PC-9 (cell line): ENCODE measurements around the gene EPB41L3. TPM values are rescaled to one million over a fixed set of nuclear protein-coding genes. Genes with fewer than 3 reads are reported as not detected.

Experiments
- BruUV-seq: library from RNA; stranded (reverse); fragments of 400-500 nt; replicated peaks from 2 replicates; lab custom pipeline; 2021; lab: Mats Ljungman, UMichigan
- CTCF ChIA-PET: fragments of 300-600 bp; sonication (Branson Sonifier 250); formaldehyde crosslinking; loops from one replicate; lab custom pipeline; 2022; ENCODE audit warnings: antibody characterized with exemption; lab: Charles Lee
- POLR2A ChIA-PET: fragments of 300-600 bp; sonication (Branson Sonifier 250); formaldehyde crosslinking; loops from one replicate; lab custom pipeline; 2022; ENCODE audit warnings: antibody characterized with exemption; ENCODE audit not compliant: unreplicated experiment; lab: Charles Lee
- DNase-seq, 2 experiments: peaks; one replicate each; pipeline versions ENCODE4 v3.0.0 to v3.0.0-alpha.2; 2015 to 2022; ENCODE audit warnings: mixed read lengths in 1 of 2
- H2AFZ ChIP-seq: fragments of 200-600 bp; sonication (generic); 2 replicates; pipeline ENCODE4 v1.8.1; 2017; ENCODE audit warnings: antibody characterized with exemption
- H3F3A ChIP-seq: fragments of 200-600 bp; sonication (generic); 2 replicates; pipeline ENCODE4 v1.8.1; 2017; ENCODE audit warnings: antibody characterized with exemption, mild to moderate bottlenecking, low read depth; ENCODE audit not compliant: insufficient read depth
- H3K27ac ChIP-seq: fragments of 200-600 bp; sonication (generic); 2 replicates; pipeline ENCODE4 v1.6.1; 2016; ENCODE audit warnings: mixed run types
- H3K27me3 ChIP-seq: fragments of 200-600 bp; sonication (generic); 2 replicates; pipeline ENCODE4 v1.6.1; 2016; ENCODE audit warnings: low read depth, mixed run types; ENCODE audit not compliant: insufficient read depth
- H3K36me3 ChIP-seq: fragments of 200-600 bp; sonication (generic); 2 replicates; pipeline ENCODE4 v1.6.1; 2016; ENCODE audit warnings: low read depth, mixed run types
- H3K4me1 ChIP-seq: fragments of 200-600 bp; sonication (generic); replicated peaks from 2 replicates; pipeline ENCODE4 v1.6.1; 2016; ENCODE audit warnings: mixed run types; ENCODE audit not compliant: insufficient read depth
- H3K4me2 ChIP-seq: fragments of 200-600 bp; sonication (generic); 2 replicates; pipeline ENCODE4 v1.6.1; 2017; ENCODE audit warnings: mixed run types
- H3K4me3 ChIP-seq: fragments of 200-600 bp; sonication (generic); 2 replicates; pipeline ENCODE4 v1.6.1; 2016; ENCODE audit warnings: mixed run types
- H3K79me2 ChIP-seq: fragments of 200-600 bp; sonication (generic); 2 replicates; pipeline ENCODE4 v1.6.1; 2017; ENCODE audit warnings: low read depth, mixed run types
- H3K9me2 ChIP-seq: fragments of 200-600 bp; sonication (generic); 2 replicates; pipeline ENCODE4 v1.8.1; 2017; ENCODE audit warnings: mild to moderate bottlenecking; ENCODE audit not compliant: insufficient read depth
- H3K9me3 ChIP-seq: fragments of 200-600 bp; sonication (generic); 2 replicates; pipeline ENCODE4 v1.8.1; 2016; ENCODE audit warnings: low read depth; ENCODE audit not compliant: insufficient read depth
- H4K20me1 ChIP-seq: fragments of 200-600 bp; sonication (generic); 2 replicates; pipeline ENCODE4 v1.8.1; 2017; ENCODE audit not compliant: insufficient read depth
- EZH2 ChIP-seq: fragments of 200-600 bp; sonication (generic); IDR thresholded peaks from 2 replicates; pipeline ENCODE4 v1.8.0; 2017; ENCODE audit warnings: antibody characterized with exemption, low read depth
- intact Hi-C: fragments of 100-400 bp; cut with micrococcal nuclease; formaldehyde crosslinking; loops from one replicate; pipeline ENCODE4 v1.10.0; 2022; ENCODE audit not compliant: unreplicated experiment
- total RNA-seq: library from RNA; stranded (reverse); gene quantifications from 2 replicates; pipeline ENCODE4 v1.2.3, GENCODE V29; 2021
- TF ChIP-seq, protein P1 (sequence below): fragments of 200-600 bp; sonication (generic); conservative IDR thresholded peaks from 2 replicates; pipeline ENCODE4 v1.6.1; 2017; ENCODE audit warnings: mixed run types, antibody characterized with exemption, mild to moderate bottlenecking, moderate library complexity

EPB41L3 gene
- total RNA-seq, 1 experiment from 2014 or later, result not detected

DNA sequence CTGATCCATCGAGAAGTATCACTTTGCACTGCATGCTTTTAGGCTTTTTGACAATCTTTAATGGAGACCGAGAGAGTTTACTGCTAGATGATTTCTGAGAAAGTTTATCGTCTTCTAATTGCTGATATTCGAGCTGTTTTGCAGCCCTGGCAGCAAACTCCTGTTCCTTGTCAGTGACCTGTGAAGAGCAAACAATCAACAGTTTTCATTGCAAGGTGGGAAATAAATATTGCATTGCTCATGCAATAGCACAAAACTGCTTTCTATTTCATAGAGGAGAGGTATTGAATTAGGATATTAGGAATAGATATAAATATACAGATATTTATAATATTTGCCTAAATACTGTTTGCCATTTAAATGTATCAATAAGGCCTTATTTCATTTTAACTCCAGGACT is 65.5 kb downstream of the EPB41L3 start:
- CTCF ChIA-PET, result no interaction called here
- Histone ChIP-seq H3K4me3 (no peak overlapping the region), H3K4me2 (no peak overlapping the region), H3F3A (no peaks in the 10 kb centered on the region), H3K36me3 (no peaks in the 10 kb centered on the region), H3K79me2 (no peaks in the 10 kb centered on the region), H3K9me3 (no peaks in the 10 kb centered on the region), H3K27me3 (peaks cover 15% of the 10 kb centered on the region; the same call in 1 of the 2 replicates), H3K4me1 (no peaks in the 10 kb centered on the region), H2AFZ (no peak overlapping the region), H3K9me2 (no peaks in the 10 kb centered on the region), H4K20me1 (no peaks in the 10 kb centered on the region; the same call in 1 of the 2 replicates), H3K27ac (no peak overlapping the region)
- intact Hi-C loops, result no loop called here
- BruUV-seq, result no TSS peak
- POLR2A ChIA-PET, result no interaction called here
- no peak for DNase-seq
- no peak for TF ChIP-seq EZH2
- TF ChIP-seq, protein P1, sequence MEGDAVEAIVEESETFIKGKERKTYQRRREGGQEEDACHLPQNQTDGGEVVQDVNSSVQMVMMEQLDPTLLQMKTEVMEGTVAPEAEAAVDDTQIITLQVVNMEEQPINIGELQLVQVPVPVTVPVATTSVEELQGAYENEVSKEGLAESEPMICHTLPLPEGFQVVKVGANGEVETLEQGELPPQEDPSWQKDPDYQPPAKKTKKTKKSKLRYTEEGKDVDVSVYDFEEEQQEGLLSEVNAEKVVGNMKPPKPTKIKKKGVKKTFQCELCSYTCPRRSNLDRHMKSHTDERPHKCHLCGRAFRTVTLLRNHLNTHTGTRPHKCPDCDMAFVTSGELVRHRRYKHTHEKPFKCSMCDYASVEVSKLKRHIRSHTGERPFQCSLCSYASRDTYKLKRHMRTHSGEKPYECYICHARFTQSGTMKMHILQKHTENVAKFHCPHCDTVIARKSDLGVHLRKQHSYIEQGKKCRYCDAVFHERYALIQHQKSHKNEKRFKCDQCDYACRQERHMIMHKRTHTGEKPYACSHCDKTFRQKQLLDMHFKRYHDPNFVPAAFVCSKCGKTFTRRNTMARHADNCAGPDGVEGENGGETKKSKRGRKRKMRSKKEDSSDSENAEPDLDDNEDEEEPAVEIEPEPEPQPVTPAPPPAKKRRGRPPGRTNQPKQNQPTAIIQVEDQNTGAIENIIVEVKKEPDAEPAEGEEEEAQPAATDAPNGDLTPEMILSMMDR, result no peak

GRCh38 chr18:5476961-5477800 is 66.6 kb downstream of the EPB41L3 start:
- Histone ChIP-seq H3K36me3 (no peaks in the 10 kb centered on the region), H3F3A (no peaks in the 10 kb centered on the region), H4K20me1 (no peaks in the 10 kb centered on the region; the same call in 1 of the 2 replicates), H3K9me3 (no peaks in the 10 kb centered on the region), H3K9me2 (no peaks in the 10 kb centered on the region), H2AFZ (no peak overlapping the region), H3K4me1 (no peaks in the 10 kb centered on the region), H3K27ac (no peak overlapping the region), H3K79me2 (no peaks in the 10 kb centered on the region), H3K27me3 (peaks cover 15% of the 10 kb centered on the region; the same call in 1 of the 2 replicates), H3K4me2 (no peak overlapping the region), H3K4me3 (no peak overlapping the region)
- no TSS peak for BruUV-seq
- DNase-seq, result no peak
- ChIA-PET POLR2A (no interaction called here), CTCF (no interaction called here)
- TF ChIP-seq EZH2, result no peak
- TF ChIP-seq, protein P1, result no peak
- intact Hi-C loops, result no loop called here

GRCh38 chr18:5475267-5475666 is 68.5 kb downstream of the EPB41L3 start:
- Histone ChIP-seq H3F3A (no peaks in the 10 kb centered on the region), H3K4me2 (no peak overlapping the region), H3K36me3 (no peaks in the 10 kb centered on the region), H3K27ac (no peak overlapping the region), H4K20me1 (no peaks in the 10 kb centered on the region; the same call in 1 of the 2 replicates), H2AFZ (no peak overlapping the region), H3K9me2 (no peaks in the 10 kb centered on the region), H3K27me3 (peaks cover 25% of the 10 kb centered on the region; the same call in 1 of the 2 replicates), H3K4me1 (no peaks in the 10 kb centered on the region), H3K4me3 (no peak overlapping the region), H3K79me2 (no peaks in the 10 kb centered on the region), H3K9me3 (no peaks in the 10 kb centered on the region)
- TF ChIP-seq EZH2, result no peak
- POLR2A ChIA-PET, result no interaction called here
- CTCF ChIA-PET, result no interaction called here
- no peak for DNase-seq
- intact Hi-C loops, result no loop called here
- no TSS peak for BruUV-seq
